A549 (cell line): Measurements from ENCODE around the gene NCOA6. TPM values are rescaled to one million over a fixed set of nuclear protein-coding genes. Genes with fewer than 3 reads are reported as not detected.

ENCODE experiments used
- ATAC-seq, 2 experiments: fragments of 200-7000 bp in 1 of 2; fragments of >200 bp in 1 of 2; cut with Nextera tagmentation in 1 of 2; cut with Tn5 transposase in 1 of 2; 3 replicates each; pipeline versions ENCODE4 v1.8.0 to v1.9.1; 2018 to 2020; ENCODE audit warnings: mild to moderate bottlenecking in 1 of 2, moderate library complexity in 1 of 2
- CTCF ChIA-PET: fragments of 300-600 bp; sonication (Branson Sonifier 250); formaldehyde crosslinking; extraction: SDS; loops from one replicate; lab custom pipeline; 2021; ENCODE audit warnings: antibody characterized with exemption, inconsistent platforms; lab: Yijun Ruan, JAX
- POLR2A ChIA-PET: fragments of 350-600 bp; formaldehyde crosslinking; extraction: SDS; loops from one replicate; lab custom pipeline; 2021; ENCODE audit warnings: antibody characterized with exemption, inconsistent platforms; lab: Yijun Ruan, JAX
- DNase-seq, 2 experiments: peaks; one replicate each; pipeline versions ENCODE4 v3.0.0 to v3.0.0-alpha.2; 2011 to 2016; ENCODE audit warnings: low read depth in 1 of 2, low spot score in 1 of 2
- FAIRE-seq: peaks from 2 replicates; lab custom pipeline; 2011; peaks lifted over from hg19 to GRCh38; lab: Jason Lieb, UNC
- H3K27ac ChIP-seq, 2 experiments: fragments of >200 bp; sonication (Bioruptor Twin); formaldehyde crosslinking; 3 replicates each; pipeline ENCODE4 v1.5.1; 2016 to 2017
- H3K4me1 ChIP-seq: fragments of >200 bp; sonication (Bioruptor Twin); formaldehyde crosslinking; 3 replicates; pipeline ENCODE4 v1.6.1; 2016
- H3K4me2 ChIP-seq: fragments of >200 bp; sonication (Bioruptor Twin); formaldehyde crosslinking; 3 replicates; pipeline ENCODE4 v1.6.1; 2016
- H3K4me3 ChIP-seq: fragments of >200 bp; sonication (Bioruptor Twin); formaldehyde crosslinking; 3 replicates; pipeline ENCODE4 v1.5.1; 2016
- H3K9me3 ChIP-seq: fragments of >200 bp; sonication (Bioruptor Twin); formaldehyde crosslinking; 3 replicates; pipeline ENCODE4 v1.6.1; 2016
- CHD2 ChIP-seq: fragments of 150-350 bp; IDR thresholded peaks from 2 replicates; pipeline ENCODE4 v1.6.1; 2014; ENCODE audit warnings: low read length; ENCODE audit not compliant: partially characterized antibody
- CHD4 ChIP-seq: fragments of 200-600 bp; sonication (generic); IDR thresholded peaks from 2 replicates; pipeline ENCODE4 v1.6.1; 2016; ENCODE audit warnings: antibody characterized with exemption, mild to moderate bottlenecking, borderline replicate concordance
- EHMT2 ChIP-seq: fragments of 200-600 bp; sonication (generic); IDR thresholded peaks from 2 replicates; pipeline ENCODE4 v1.6.1; 2016; ENCODE audit warnings: antibody characterized with exemption, low read depth, mild to moderate bottlenecking, moderate library complexity
- ELK1 ChIP-seq: fragments of 150-350 bp; IDR thresholded peaks from 2 replicates; pipeline ENCODE4 v1.6.1; 2014; ENCODE audit warnings: low read depth, mild to moderate bottlenecking, low read length
- FOXS1 ChIP-seq: fragments of 250-450 bp; sonication (Bioruptor Pico); IDR thresholded peaks from 2 replicates; pipeline ENCODE4 v1.5.0; 2020; ENCODE audit warnings: mild to moderate bottlenecking, moderate library complexity
- GATA3 ChIP-seq: IDR thresholded peaks from 2 replicates; pipeline ENCODE4 v1.6.1; 2012; ENCODE audit warnings: borderline replicate concordance
- HMGXB4 ChIP-seq: fragments of 250-450 bp; sonication (Bioruptor Pico); IDR thresholded peaks from 2 replicates; pipeline ENCODE4 v1.5.0; 2021; ENCODE audit warnings: mild to moderate bottlenecking, moderate library complexity, borderline replicate concordance
- HOXB13 ChIP-seq: fragments of 250-450 bp; sonication (Bioruptor Pico); IDR thresholded peaks from 2 replicates; pipeline ENCODE4 v1.5.0; 2020; ENCODE audit warnings: low read depth, mild to moderate bottlenecking, moderate library complexity
- HOXB5 ChIP-seq: fragments of 250-450 bp; sonication (Bioruptor Pico); IDR thresholded peaks from 2 replicates; pipeline ENCODE4 v1.5.0; 2020; ENCODE audit warnings: mild to moderate bottlenecking, moderate library complexity
- KDM1A ChIP-seq: fragments of 200-600 bp; sonication (generic); IDR thresholded peaks from 2 replicates; pipeline ENCODE4 v1.6.1; 2016; ENCODE audit warnings: low read depth, mild to moderate bottlenecking
- MAFK ChIP-seq: fragments of 450-650 bp; IDR thresholded peaks from 2 replicates; pipeline ENCODE4 v1.6.1; 2014; ENCODE audit not compliant: partially characterized antibody
- PHF8 ChIP-seq: fragments of 200-600 bp; sonication (generic); IDR thresholded peaks from 2 replicates; pipeline ENCODE4 v1.6.1; 2016; ENCODE audit warnings: low read depth, mild to moderate bottlenecking, antibody characterized with exemption, moderate library complexity, borderline replicate concordance
- POLR2A ChIP-seq: IDR thresholded peaks from 2 replicates; pipeline ENCODE4 v1.6.1; 2012; ENCODE audit warnings: mild to moderate bottlenecking, low read length
- RAD21 ChIP-seq, 2 experiments: fragments of >200 bp in 1 of 2; sonication (Bioruptor Twin) in 1 of 2; formaldehyde crosslinking in 1 of 2; IDR thresholded peaks in 1 of 2; conservative IDR thresholded peaks in 1 of 2; 2 replicates in 1 of 2; 3 replicates in 1 of 2; pipeline ENCODE4 v1.6.1; 2012 to 2018; ENCODE audit warnings: inconsistent platforms in 1 of 2
- SMC3 ChIP-seq: fragments of >200 bp; sonication (Bioruptor Twin); formaldehyde crosslinking; IDR thresholded peaks from 3 replicates; pipeline ENCODE4 v1.6.1; 2018; ENCODE audit warnings: inconsistent platforms
- SREBF2 ChIP-seq: fragments of 450-650 bp; IDR thresholded peaks from 2 replicates; pipeline ENCODE4 v1.6.1; 2014; ENCODE audit warnings: mild to moderate bottlenecking, moderate library complexity
- TFCP2L1 ChIP-seq: fragments of 250-450 bp; sonication (Bioruptor Pico); IDR thresholded peaks from 2 replicates; pipeline ENCODE4 v1.5.0; 2021; ENCODE audit warnings: mild to moderate bottlenecking
- USF2 ChIP-seq: fragments of 450-650 bp; IDR thresholded peaks from 2 replicates; pipeline ENCODE4 v1.6.1; 2014; ENCODE audit warnings: antibody characterized with exemption
- ZFP36 ChIP-seq: fragments of 450-650 bp; IDR thresholded peaks from 2 replicates; pipeline ENCODE4 v1.6.1; 2014; ENCODE audit warnings: borderline replicate concordance; ENCODE audit not compliant: partially characterized antibody
- ZNF302 ChIP-seq: fragments of 250-450 bp; sonication (Bioruptor Pico); IDR thresholded peaks from 2 replicates; pipeline ENCODE4 v1.9.0; 2021; ENCODE audit warnings: inconsistent platforms, mild to moderate bottlenecking, moderate library complexity
- WGBS: methylation state at CpG from one replicate; pipeline ENCODE4 v1.1.6; 2017; ENCODE audit errors: missing lambda C conversion rate; 5-methylcytosine and 5-hydroxymethylcytosine counted together
- polyA plus RNA-seq, 4 experiments: library from polyadenylated mRNA; depleted of rRNA in 3 of 4; stranded (reverse); fragments of >200 nt; fragmentation: RNase III in 1 of 4; extraction: RNeasy Plus Mini Kit Qiagen cat#74134 plus additional on column Dnase treatment in 1 of 4; gene quantifications; 2 replicates in 3 of 4; 3 replicates in 1 of 4; pipeline ENCODE4 v1.2.3, GENCODE V29; 2011 to 2017

Gene NCOA6
- polyA plus RNA-seq, 2 of the 4 experiments (the other 2 are of a cell fraction): 15.8 to 18.0 TPM

GRCh38 chr20:34746674-34747073 is 78.8 kb downstream of the NCOA6 start:
- no peak for ATAC-seq
- POLR2A ChIA-PET: no interaction called here
- no peak for TF ChIP-seq EHMT2
- TF ChIP-seq ZNF302 (CRISPR knock-in tag): no peak
- TF ChIP-seq PHF8: no peak
- TF ChIP-seq USF2: no peak
- TF ChIP-seq FOXS1 (CRISPR knock-in tag): no peak
- TF ChIP-seq HOXB5 (CRISPR knock-in tag): no peak
- TF ChIP-seq GATA3: no peak
- no peak for TF ChIP-seq TFCP2L1 (CRISPR knock-in tag)
- TF ChIP-seq ELK1: no peak
- no peak for TF ChIP-seq CHD4
- TF ChIP-seq SREBF2: no peak
- TF ChIP-seq POLR2A: no peak
- TF ChIP-seq HMGXB4 (CRISPR knock-in tag): no peak
- no peaks in the 10 kb centered on the region for H3K9me3 ChIP-seq
- no peak overlapping the region for H3K4me2 ChIP-seq
- DNase-seq: no peak
- no peak overlapping the region for H3K4me3 ChIP-seq
- FAIRE-seq: no peak
- H3K4me1 ChIP-seq: no peaks in the 10 kb centered on the region
- CTCF ChIA-PET: interaction anchor here (0.7 to 3.0 kb wide), 5 partner anchors 23 to 1958 kb away, joined by 3 to 11 read pairs (median 4); no protein-coding TSS in a partner anchor
- WGBS: 90% methylated on average over 3 of the region's 3 CpGs
- H3K27ac ChIP-seq: no peak overlapping the region

- no peak overlapping the region for H3K4me3 ChIP-seq
- no peaks in the 10 kb centered on the region for H3K9me3 ChIP-seq
- ATAC-seq (no peak), FAIRE-seq (no peak), DNase-seq (no peak)
- H3K4me2 ChIP-seq: no peak overlapping the region
- 83% methylated on average over 1 of the region's 1 CpG for WGBS
- CTCF ChIA-PET: interaction anchor here (3.0 kb wide), 1 partner anchor 24 kb away, joined by 11 read pairs; no protein-coding TSS in a partner anchor
- POLR2A ChIA-PET: no interaction called here
- no peak overlapping the region for H3K27ac ChIP-seq
- TF ChIP-seq SMC3 (no peak), CHD2 (no peak), ELK1 (no peak), ZNF302 (CRISPR knock-in tag) (no peak), ZFP36 (no peak), RAD21 (conservative IDR thresholded peaks at IDR 0.05 in 1 of 2, IDR thresholded peaks at IDR 0.05 in 1 of 2) (no peak), KDM1A (no peak)
- no peaks in the 10 kb centered on the region for H3K4me1 ChIP-seq
These were observed 80.6 kb downstream of the NCOA6 start for GRCh38 chr20:34744847-34745246.

- no peak overlapping the region for H3K4me2 ChIP-seq
- no peak for DNase-seq
- CTCF ChIA-PET: interaction anchor here (3.0 kb wide), 1 partner anchor 25 kb away, joined by 11 read pairs; no protein-coding TSS in a partner anchor
- no peak overlapping the region for H3K27ac ChIP-seq
- 91% methylated on average over 3 of the region's 3 CpGs for WGBS
- H3K4me3 ChIP-seq: no peak overlapping the region
- peak; percentile 18 for FAIRE-seq
- POLR2A ChIA-PET: no interaction called here
- ATAC-seq: no peak
- H3K4me1 ChIP-seq: no peaks in the 10 kb centered on the region
- no peak for TF ChIP-seq HOXB13
- peak; percentile 99 for TF ChIP-seq MAFK
- TF ChIP-seq, all 56 proteins: peak for 1
- no peaks in the 10 kb centered on the region for H3K9me3 ChIP-seq
These were observed 81.1 kb downstream of the NCOA6 start for GRCh38 chr20:34744340-34744739.
